OCI-LY1 (cell line): Measurements from ENCODE around the gene FRMD3.

Experiments
- CTCF ChIP-seq: fragments of 200-600 bp; sonication (generic), shearing (Covaris generic); IDR thresholded peaks from 2 replicates; pipeline ENCODE4 v1.5.1; 2017; ENCODE audit warnings: mild to moderate bottlenecking, antibody characterized with exemption, low read length, moderate library complexity, mixed read lengths
- EZH2 ChIP-seq: fragments of 200-600 bp; sonication (generic), shearing (Covaris generic); IDR thresholded peaks from 2 replicates; pipeline ENCODE4 v1.8.0; 2017; ENCODE audit warnings: borderline replicate concordance, mixed run types, mild to moderate bottlenecking, antibody characterized with exemption, low read length, moderate library complexity, mixed read lengths

- TF ChIP-seq CTCF (no peak), EZH2 (no peak)
Observed at GRCh38 chr9:83477120-83477519, 61.1 kb downstream of the FRMD3 start.
